Lower leg skin (tissue), 4 donors: ENCODE data around the gene SRPRB. TPM values are rescaled to one million over a fixed set of nuclear protein-coding genes. Genes with fewer than 3 reads are reported as not detected.

Experiments used
- DNase-seq, 2 donors: peaks; one replicate each; pipeline ENCODE4 v3.0.0-alpha.2; 2019; ENCODE audit warnings: low spot score in 2 of 2
- H3K4me3 ChIP-seq: fragments of 200-600 bp; sonication (generic); 2 replicates; pipeline ENCODE4 v1.5.1; 2017; ENCODE audit warnings: mild to moderate bottlenecking, low read depth; ENCODE audit not compliant: poor library complexity, severe bottlenecking
- POLR2A ChIP-seq, 2 donors: fragments of 450-650 bp; IDR thresholded peaks; one replicate each; pipeline ENCODE4 v1.6.1; 2016 to 2017; ENCODE audit warnings: antibody characterized with exemption in 2 of 2, mild to moderate bottlenecking in 1 of 2, moderate library complexity in 1 of 2
- WGBS, 2 donors: methylation state at CpG; one replicate each; pipeline ENCODE4 v1.1.5; 2018; 5-methylcytosine and 5-hydroxymethylcytosine counted together
- intact Hi-C: fragments of 100-400 bp; cut with DNase I; formaldehyde crosslinking; loops from one replicate; pipeline ENCODE4 v1.15.0; 2023; ENCODE audit warnings: low total_unique reads
- total RNA-seq, 4 donors: library from RNA; depleted of rRNA; stranded (reverse); fragments of >200 nt; gene quantifications; one replicate each; pipeline ENCODE4 v1.1.0, GENCODE V29; 2016
- TF ChIP-seq, protein P1 (sequence below), 3 donors: fragments of 450-650 bp; IDR thresholded peaks; one replicate each; pipeline ENCODE4 v1.5.1; 2016; ENCODE audit warnings: antibody characterized with exemption in 3 of 3, mild to moderate bottlenecking in 3 of 3, moderate library complexity in 2 of 3

Gene SRPRB
- total RNA-seq, 4 donors from 2014 or later: 20.0 to 25.6 (median 20.7) TPM

DNA sequence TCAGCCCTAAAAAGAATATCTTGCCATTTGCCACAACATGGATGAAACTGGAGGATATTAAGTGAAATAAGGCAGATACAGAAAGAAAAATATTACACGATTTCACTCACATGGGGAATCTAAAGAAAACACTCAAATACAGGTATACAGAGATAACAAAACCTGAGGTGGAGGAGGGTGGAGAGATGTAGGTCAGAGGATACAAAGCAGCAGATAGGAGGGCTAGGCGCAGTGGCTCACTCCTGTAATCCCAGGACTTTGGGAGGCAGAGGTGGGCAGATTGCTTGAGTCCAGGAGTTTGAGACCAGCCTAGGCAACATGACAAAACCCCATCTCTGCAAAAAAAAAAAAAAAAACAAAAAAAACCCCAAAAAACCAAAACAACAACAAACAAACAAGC, 23.2 kb upstream of the SRPRB start:
- TF ChIP-seq POLR2A (IDR thresholded peaks at IDR 0.05): no peak
- TF ChIP-seq, protein P1, sequence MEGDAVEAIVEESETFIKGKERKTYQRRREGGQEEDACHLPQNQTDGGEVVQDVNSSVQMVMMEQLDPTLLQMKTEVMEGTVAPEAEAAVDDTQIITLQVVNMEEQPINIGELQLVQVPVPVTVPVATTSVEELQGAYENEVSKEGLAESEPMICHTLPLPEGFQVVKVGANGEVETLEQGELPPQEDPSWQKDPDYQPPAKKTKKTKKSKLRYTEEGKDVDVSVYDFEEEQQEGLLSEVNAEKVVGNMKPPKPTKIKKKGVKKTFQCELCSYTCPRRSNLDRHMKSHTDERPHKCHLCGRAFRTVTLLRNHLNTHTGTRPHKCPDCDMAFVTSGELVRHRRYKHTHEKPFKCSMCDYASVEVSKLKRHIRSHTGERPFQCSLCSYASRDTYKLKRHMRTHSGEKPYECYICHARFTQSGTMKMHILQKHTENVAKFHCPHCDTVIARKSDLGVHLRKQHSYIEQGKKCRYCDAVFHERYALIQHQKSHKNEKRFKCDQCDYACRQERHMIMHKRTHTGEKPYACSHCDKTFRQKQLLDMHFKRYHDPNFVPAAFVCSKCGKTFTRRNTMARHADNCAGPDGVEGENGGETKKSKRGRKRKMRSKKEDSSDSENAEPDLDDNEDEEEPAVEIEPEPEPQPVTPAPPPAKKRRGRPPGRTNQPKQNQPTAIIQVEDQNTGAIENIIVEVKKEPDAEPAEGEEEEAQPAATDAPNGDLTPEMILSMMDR (IDR thresholded peaks at IDR 0.05): no peak
- 94 to 98% methylated on average over 2 of the region's 2 CpGs for WGBS, 2 donors
- H3K4me3 ChIP-seq: peak overlapping the region; percentile 7
- DNase-seq: no peak
- intact Hi-C loops: no loop called here

DNA sequence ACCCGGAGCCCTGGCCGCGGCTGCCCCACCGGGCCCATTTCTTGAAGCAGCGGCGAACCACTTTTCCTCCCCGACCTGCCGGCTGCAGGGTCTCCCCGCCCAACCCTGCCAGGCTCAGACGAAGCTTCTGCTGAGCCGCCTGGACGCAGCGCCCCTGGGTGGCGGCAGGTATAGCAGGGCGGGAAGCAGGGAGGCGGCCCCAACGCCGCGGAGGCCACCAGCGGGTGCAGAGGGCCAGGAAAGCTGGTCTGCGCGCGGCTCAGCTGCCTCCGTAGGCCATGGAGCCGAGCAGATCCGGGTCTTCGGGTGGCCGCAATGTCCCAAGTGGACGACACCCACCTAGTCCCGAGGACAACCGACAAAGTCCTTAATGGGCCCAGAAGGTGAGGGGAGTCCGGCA, 21.9 kb upstream of the SRPRB start:
- no peak for DNase-seq
- 63 to 81% methylated on average over 32 of the region's 32 CpGs for WGBS, 2 donors
- no peak overlapping the region for H3K4me3 ChIP-seq
- no peak for TF ChIP-seq POLR2A (IDR thresholded peaks at IDR 0.05)
- TF ChIP-seq, protein P1 (IDR thresholded peaks at IDR 0.05): no peak
- intact Hi-C loops: no loop called here

DNA sequence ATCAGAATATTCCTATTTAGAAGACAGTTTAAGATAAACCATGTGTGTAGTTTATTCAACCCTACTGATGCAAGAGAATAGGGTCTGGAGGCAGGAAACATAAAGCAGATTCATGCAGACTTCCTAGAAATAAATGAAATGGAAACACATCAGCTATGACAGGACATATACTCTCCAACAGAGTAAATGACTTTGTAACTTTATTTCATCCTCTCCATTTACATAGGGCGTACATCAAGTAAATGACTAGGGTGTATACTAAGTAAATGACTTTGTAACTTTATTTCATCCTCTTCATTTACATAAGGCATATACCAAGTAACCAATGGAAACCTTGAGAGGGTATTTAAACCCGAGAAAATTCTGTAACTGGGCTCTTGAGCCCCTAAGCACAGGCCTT, 17.6 kb upstream of the SRPRB start:
- WGBS, 2 donors: 75 to 81% methylated on average over 2 of the region's 2 CpGs
- no peak for DNase-seq
- no peak overlapping the region for H3K4me3 ChIP-seq
- TF ChIP-seq, protein P1 (IDR thresholded peaks at IDR 0.05): no peak
- no peak for TF ChIP-seq POLR2A (IDR thresholded peaks at IDR 0.05)
- intact Hi-C loops: no loop called here

DNA sequence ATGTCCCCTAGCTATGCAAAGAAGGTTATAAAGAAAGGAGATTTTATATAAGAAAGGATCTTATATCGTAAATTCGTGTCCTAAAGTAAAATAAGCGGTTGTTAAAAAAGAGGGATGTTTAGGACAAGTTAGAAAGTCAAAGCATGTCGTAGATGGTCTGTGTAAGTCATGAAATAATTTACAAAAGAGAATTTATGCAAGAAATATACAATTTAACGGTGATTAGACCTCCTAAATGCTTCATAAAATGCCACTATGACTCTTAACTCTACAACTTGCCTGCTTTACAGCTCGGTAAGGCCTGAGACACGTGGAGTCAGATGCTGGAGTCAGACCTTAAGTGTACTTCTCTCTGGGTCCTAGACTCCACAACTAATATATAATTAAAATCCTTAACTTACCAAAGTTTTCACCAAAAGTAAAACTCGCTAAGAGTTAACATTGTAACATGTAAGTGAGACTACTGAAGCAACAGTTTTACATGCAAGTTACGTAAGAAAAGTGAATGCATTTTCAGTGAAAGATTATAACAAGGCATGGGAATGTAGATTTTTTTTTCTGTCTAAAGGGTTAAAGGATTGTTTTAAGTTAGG, 13.3 kb upstream of the SRPRB start:
- no peak overlapping the region for H3K4me3 ChIP-seq
- DNase-seq: no peak
- WGBS, 2 donors: 61 to 65% methylated on average over 9 of the region's 9 CpGs
- no peak for TF ChIP-seq POLR2A (IDR thresholded peaks at IDR 0.05)
- TF ChIP-seq, protein P1 (IDR thresholded peaks at IDR 0.05): no peak
- intact Hi-C loops: no loop called here

DNA sequence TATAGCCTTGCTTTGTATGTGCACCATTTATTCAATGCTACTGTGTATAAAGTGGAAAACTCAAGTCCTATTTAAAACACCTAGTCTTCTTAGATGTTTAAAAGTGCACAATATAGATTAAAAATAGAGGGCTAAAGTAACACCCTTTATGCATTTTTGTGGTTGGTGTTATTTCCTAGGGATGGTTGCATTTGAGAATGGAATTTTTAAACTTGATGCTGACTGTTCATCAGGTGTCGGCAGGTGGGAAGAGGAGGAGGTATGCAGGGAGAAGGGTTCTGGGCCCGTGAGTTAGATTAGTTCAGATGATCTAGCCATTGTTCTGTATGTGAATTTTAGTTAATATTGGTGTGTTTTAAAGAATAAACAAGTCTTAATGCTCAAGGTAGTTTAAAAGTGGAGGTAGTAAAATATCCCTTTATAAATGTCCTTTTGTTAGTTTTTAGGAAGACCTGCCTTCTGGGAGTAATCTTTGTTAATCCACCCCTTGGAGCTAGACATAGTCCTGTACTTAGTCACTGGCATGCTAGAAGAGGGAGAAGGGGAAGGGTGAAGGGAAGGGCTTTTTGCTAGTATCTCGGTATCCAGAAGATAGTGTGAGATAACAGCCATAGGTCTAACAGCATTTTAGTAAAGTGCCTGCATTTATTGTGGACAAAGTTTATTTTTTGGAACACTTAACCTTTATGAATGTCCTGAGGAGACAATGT, 8.1 kb upstream of the SRPRB start:
- TF ChIP-seq, protein P1 (IDR thresholded peaks at IDR 0.05): no peak
- no peak for TF ChIP-seq POLR2A (IDR thresholded peaks at IDR 0.05)
- no peak for DNase-seq
- intact Hi-C loops: no loop called here
- WGBS, 2 donors: 79 to 87% methylated on average over 3 of the region's 3 CpGs
- no peak overlapping the region for H3K4me3 ChIP-seq
